Neural cell (in vitro differentiated cells): ENCODE results near the gene SLC16A3. TPM values are rescaled to one million over a fixed set of nuclear protein-coding genes. Genes with fewer than 3 reads are reported as not detected.

Experiments
- H2AFZ ChIP-seq: fragments of 200-600, 300-800 bp; sonication (generic), shearing (Covaris generic); 2 replicates; pipeline ENCODE4 v1.6.0; 2014; ENCODE audit warnings: low read depth, mild to moderate bottlenecking, antibody characterized with exemption, low read length, moderate library complexity
- H3F3A ChIP-seq: fragments of 200-600 bp; shearing (Covaris generic); 2 replicates; pipeline ENCODE4 v1.6.1; 2016; ENCODE audit warnings: mild to moderate bottlenecking, moderate library complexity, mixed read lengths, antibody characterized with exemption, low read length; ENCODE audit not compliant: insufficient read depth, poor library complexity, severe bottlenecking
- H3K27ac ChIP-seq: fragments of 200-600, 300-800 bp; sonication (generic), shearing (Covaris generic); 2 replicates; pipeline ENCODE4 v1.5.1; 2014; ENCODE audit warnings: mild to moderate bottlenecking, low read length, moderate library complexity
- H3K27me3 ChIP-seq: fragments of 300-800, 200-600 bp; sonication (generic), shearing (Covaris generic); 2 replicates; pipeline ENCODE4 v1.6.0; 2014; ENCODE audit warnings: mild to moderate bottlenecking, low read depth, low read length, moderate library complexity; ENCODE audit not compliant: insufficient read depth
- H3K36me3 ChIP-seq: fragments of 300-800, 200-600 bp; sonication (generic), shearing (Covaris generic); 2 replicates; pipeline ENCODE4 v1.5.1; 2014; ENCODE audit warnings: mild to moderate bottlenecking, antibody characterized with exemption, low read length, moderate library complexity; ENCODE audit not compliant: insufficient read depth
- H3K4me2 ChIP-seq: fragments of 300-800, 200-600 bp; sonication (generic), shearing (Covaris generic); 2 replicates; pipeline ENCODE4 v1.6.0; 2014; ENCODE audit warnings: mild to moderate bottlenecking, low read length
- H3K4me3 ChIP-seq: fragments of 300-800, 200-600 bp; sonication (generic), shearing (Covaris generic); 2 replicates; pipeline ENCODE4 v1.5.1; 2014; ENCODE audit warnings: mild to moderate bottlenecking, low read length, moderate library complexity
- H3K79me2 ChIP-seq: fragments of 200-600 bp; shearing (Covaris generic); replicated peaks from 2 replicates; pipeline ENCODE4 v1.6.0; 2014; ENCODE audit warnings: mild to moderate bottlenecking, low read length, moderate library complexity; ENCODE audit not compliant: insufficient read depth
- H3K9ac ChIP-seq: fragments of 300-800, 200-600 bp; sonication (generic), shearing (Covaris generic); 2 replicates; pipeline ENCODE4 v1.6.1; 2016; ENCODE audit warnings: mild to moderate bottlenecking, low read length, mixed read lengths
- H3K9me2 ChIP-seq: fragments of 200-600 bp; shearing (Covaris generic); 2 replicates; pipeline ENCODE4 v1.6.1; 2016; ENCODE audit warnings: mild to moderate bottlenecking, low read length, mixed read lengths; ENCODE audit not compliant: insufficient read depth
- H3K9me3 ChIP-seq: fragments of 200-600, 300-800 bp; sonication (generic), shearing (Covaris generic); 2 replicates; pipeline ENCODE4 v1.6.1; 2016; ENCODE audit warnings: mild to moderate bottlenecking, mixed run types, low read length, moderate library complexity, mixed read lengths
- H4K20me1 ChIP-seq: fragments of 200-600 bp; shearing (Covaris generic); 2 replicates; pipeline ENCODE4 v1.6.1; 2016; ENCODE audit warnings: mild to moderate bottlenecking, mixed run types; ENCODE audit not compliant: insufficient read depth
- CTCF ChIP-seq: fragments of 450-650 bp; IDR thresholded peaks from 2 replicates; pipeline ENCODE4 v1.5.1; 2014; ENCODE audit warnings: antibody characterized with exemption, mild to moderate bottlenecking, moderate library complexity; ENCODE audit not compliant: poor library complexity, severe bottlenecking
- EP300 ChIP-seq: fragments of 450-650 bp; conservative IDR thresholded peaks from 2 replicates; pipeline ENCODE4 v1.6.1; 2014; ENCODE audit warnings: antibody characterized with exemption, mild to moderate bottlenecking, moderate library complexity; ENCODE audit not compliant: poor library complexity, severe bottlenecking
- EZH2 ChIP-seq: fragments of 200-600, 300-800 bp; shearing (Covaris generic), sonication (generic); IDR thresholded peaks from 2 replicates; pipeline ENCODE4 v1.6.1; 2014; ENCODE audit warnings: antibody characterized with exemption, low read length, borderline replicate concordance, mild to moderate bottlenecking; ENCODE audit not compliant: insufficient read depth, poor library complexity, severe bottlenecking
- POLR2AphosphoS5 ChIP-seq: IDR thresholded peaks from 2 replicates; pipeline ENCODE4 v1.6.1; 2012
- RAD21 ChIP-seq: fragments of 450-650 bp; conservative IDR thresholded peaks from 2 replicates; pipeline ENCODE4 v1.6.1; 2014; ENCODE audit warnings: antibody characterized with exemption, mild to moderate bottlenecking, moderate library complexity
- REST ChIP-seq: IDR thresholded peaks from 2 replicates; pipeline ENCODE4 v1.6.1; 2012; ENCODE audit warnings: borderline replicate concordance
- SMC3 ChIP-seq: fragments of 450-650 bp; conservative IDR thresholded peaks from 2 replicates; pipeline ENCODE4 v1.6.1; 2014; ENCODE audit warnings: antibody characterized with exemption, mild to moderate bottlenecking, moderate library complexity; ENCODE audit not compliant: poor library complexity
- TAF1 ChIP-seq: IDR thresholded peaks from 2 replicates; pipeline ENCODE4 v1.6.1; 2012; ENCODE audit warnings: low read depth
- polyA plus RNA-seq: library from polyadenylated mRNA; depleted of rRNA; stranded (reverse); fragments of >200 nt; gene quantifications from 2 replicates; pipeline ENCODE4 v1.2.3, GENCODE V29; 2014

The SLC16A3 gene
- polyA plus RNA-seq, 1 donor from 2014 or later = 0.56 TPM

GRCh38 chr17:82269882-82270500 is 41.1 kb downstream of the SLC16A3 start:
- H3K27me3 ChIP-seq = no peaks in the 10 kb centered on the region
- no peak overlapping the region for H3K9ac ChIP-seq
- no peaks in the 10 kb centered on the region for H3F3A ChIP-seq
- H3K79me2 ChIP-seq = peaks cover 70% of the 10 kb centered on the region
- no peak overlapping the region for H3K4me3 ChIP-seq
- H3K4me2 ChIP-seq = no peak overlapping the region
- no peaks in the 10 kb centered on the region for H3K9me2 ChIP-seq
- H3K27ac ChIP-seq = no peak overlapping the region
- H3K9me3 ChIP-seq = no peaks in the 10 kb centered on the region
- H3K36me3 ChIP-seq = no peaks in the 10 kb centered on the region
- peaks cover 47% of the 10 kb centered on the region for H4K20me1 ChIP-seq
- TF ChIP-seq SMC3 (no peak), POLR2AphosphoS5 (no peak), RAD21 (no peak)
- no peak overlapping the region for H2AFZ ChIP-seq

- Histone ChIP-seq H3K4me2 (no peak overlapping the region), H3K4me3 (no peak overlapping the region)
Measured at GRCh38 chr17:82270651-82271050, 41.8 kb downstream of the SLC16A3 start.

GRCh38 chr17:82271401-82271800 is 42.6 kb downstream of the SLC16A3 start:
- no peaks in the 10 kb centered on the region for H3K27me3 ChIP-seq
- H3K36me3 ChIP-seq = no peaks in the 10 kb centered on the region
- no peak overlapping the region for H3K27ac ChIP-seq
- peaks cover 42% of the 10 kb centered on the region for H4K20me1 ChIP-seq
- H3F3A ChIP-seq = no peaks in the 10 kb centered on the region
- H2AFZ ChIP-seq = no peak overlapping the region
- peaks cover 60% of the 10 kb centered on the region for H3K79me2 ChIP-seq
- no peaks in the 10 kb centered on the region for H3K9me3 ChIP-seq
- H3K9me2 ChIP-seq = no peaks in the 10 kb centered on the region
- peak overlapping the region; percentile 95 for H3K4me3 ChIP-seq
- no peak overlapping the region for H3K9ac ChIP-seq
- no peak overlapping the region for H3K4me2 ChIP-seq
- TF ChIP-seq EP300 = no peak
- no peak for TF ChIP-seq CTCF
- TF ChIP-seq RAD21 = no peak
- TF ChIP-seq SMC3 = no peak
- no peak for TF ChIP-seq REST
- TF ChIP-seq TAF1 = no peak
- TF ChIP-seq POLR2AphosphoS5 = no peak
- TF ChIP-seq EZH2 = no peak

More at GRCh38 chr17:82270651-82271050, 41.8 kb downstream of the SLC16A3 start:
- Histone ChIP-seq H3K27ac (no peak overlapping the region), H3K9me3 (no peaks in the 10 kb centered on the region), H3K9me2 (no peaks in the 10 kb centered on the region), H3K9ac (no peak overlapping the region), H3K36me3 (no peaks in the 10 kb centered on the region), H2AFZ (no peak overlapping the region), H4K20me1 (peaks cover 47% of the 10 kb centered on the region), H3K79me2 (peaks cover 68% of the 10 kb centered on the region), H3K27me3 (no peaks in the 10 kb centered on the region), H3F3A (no peaks in the 10 kb centered on the region)
- TF ChIP-seq RAD21 (no peak), SMC3 (no peak), EP300 (no peak), REST (no peak)
